Rectal smooth muscle tissue (tissue), 1 donor: ENCODE measurements around the gene GTF2A1L.
"Not testable (repeated sequence)": the region's sequence is repeated elsewhere in the genome, so short reads cannot be mapped to it uniquely, and the experiment has no call there.

Source experiments
- H3K27ac ChIP-seq: one replicate; pipeline ENCODE4 v1.7.0; 2013; ENCODE audit warnings: low read depth, low read length, inconsistent platforms
- H3K27me3 ChIP-seq: one replicate; pipeline ENCODE4 v1.7.0; 2013; ENCODE audit warnings: low read length; ENCODE audit not compliant: control insufficient read depth, insufficient read depth
- H3K36me3 ChIP-seq: one replicate; pipeline ENCODE4 v1.7.0; 2013; ENCODE audit warnings: low read length; ENCODE audit not compliant: control insufficient read depth, insufficient read depth
- H3K4me1 ChIP-seq: one replicate; pipeline ENCODE4 v1.7.0; 2013; ENCODE audit warnings: low read length; ENCODE audit not compliant: control insufficient read depth, insufficient read depth
- H3K4me3 ChIP-seq: one replicate; pipeline ENCODE4 v1.7.0; 2013; ENCODE audit warnings: low read length
- H3K9ac ChIP-seq: one replicate; pipeline ENCODE4 v1.7.0; 2013; ENCODE audit warnings: low read length

The GTF2A1L gene

DNA sequence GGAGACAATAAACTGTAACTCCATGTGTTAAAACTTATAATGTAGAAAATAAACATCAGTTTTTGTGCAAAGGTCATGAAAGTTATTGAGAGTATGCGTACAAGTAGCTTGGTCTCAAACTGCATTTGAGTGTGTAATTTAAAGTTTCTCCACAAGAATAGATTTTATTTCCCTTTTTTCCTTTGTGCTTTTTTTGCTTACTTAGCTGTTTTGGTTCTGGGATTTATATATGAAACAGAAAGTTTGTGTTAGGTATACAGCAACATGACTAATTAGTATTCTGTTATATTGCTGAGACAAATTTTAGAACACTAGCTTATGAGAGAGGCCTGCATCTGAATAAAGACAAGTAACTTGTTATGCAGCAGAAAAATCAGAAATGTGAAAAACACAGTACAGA, 67.5 kb downstream of the GTF2A1L start:
- Histone ChIP-seq H3K9ac (no peak overlapping the region), H3K4me1 (no peaks in the 10 kb centered on the region), H3K27ac (no peak overlapping the region), H3K36me3 (no peaks in the 10 kb centered on the region), H3K27me3 (no peaks in the 10 kb centered on the region), H3K4me3 (no peak overlapping the region)

DNA sequence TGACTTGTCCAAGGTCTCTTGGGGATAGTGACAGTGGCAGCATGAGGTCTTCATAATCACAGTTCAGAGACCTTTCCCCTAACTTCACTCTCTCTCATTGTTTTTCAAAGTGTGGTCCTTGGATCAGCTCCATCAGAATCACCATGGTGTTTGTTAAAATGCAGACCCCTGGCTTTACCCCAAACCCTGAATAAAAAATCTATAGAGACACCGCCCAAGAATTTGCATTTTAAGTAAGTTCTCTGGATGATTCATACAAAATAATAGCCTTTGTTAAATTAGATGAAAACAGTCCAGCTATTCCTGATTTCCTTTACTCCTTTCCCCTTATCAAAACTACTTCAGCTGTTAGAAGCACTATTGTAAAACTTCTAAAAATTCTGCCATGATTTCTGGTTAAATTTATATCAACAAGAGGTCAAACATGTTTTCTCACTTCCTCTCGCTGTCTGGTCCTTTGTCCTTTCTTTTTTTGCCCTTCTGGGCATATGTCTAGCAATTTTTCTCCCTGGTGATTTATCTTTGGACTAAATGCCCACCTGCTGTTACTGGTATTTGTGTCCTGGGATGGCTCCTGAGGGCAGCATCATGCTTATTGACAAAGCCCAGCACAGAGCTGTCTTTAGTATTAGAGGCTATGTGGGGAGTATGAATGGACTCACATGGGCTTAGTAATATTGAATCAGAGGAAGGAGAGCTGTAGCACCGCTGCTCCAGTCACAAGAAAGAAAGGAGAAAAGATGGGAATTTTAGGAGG, 74.5 kb downstream of the GTF2A1L start:
- Histone ChIP-seq H3K4me3 (no peak overlapping the region), H3K4me1 (no peaks in the 10 kb centered on the region), H3K36me3 (no peaks in the 10 kb centered on the region), H3K9ac (no peak overlapping the region), H3K27ac (no peak overlapping the region), H3K27me3 (no peaks in the 10 kb centered on the region)

DNA sequence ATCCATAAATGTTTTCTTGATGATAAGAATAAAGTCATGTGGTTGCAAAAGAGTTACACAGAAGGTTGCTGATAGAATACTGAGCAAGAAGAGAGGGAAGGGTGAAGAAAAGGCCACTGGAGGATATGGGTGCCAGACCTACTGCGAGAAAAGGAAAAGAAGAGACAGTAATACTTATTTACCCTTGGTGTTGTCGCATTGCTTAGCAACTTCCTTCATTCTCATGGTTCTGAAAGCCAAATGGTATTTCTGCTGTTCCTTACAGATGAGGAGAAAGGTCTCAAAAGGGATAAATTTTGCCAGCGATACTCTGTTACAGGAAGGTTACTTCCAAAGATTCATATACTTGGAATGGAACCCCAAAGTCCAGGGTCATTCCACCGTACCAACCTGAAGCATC, 75.4 kb downstream of the GTF2A1L start:
- Histone ChIP-seq H3K36me3 (no peaks in the 10 kb centered on the region), H3K27ac (no peak overlapping the region), H3K4me3 (no peak overlapping the region), H3K4me1 (no peaks in the 10 kb centered on the region), H3K9ac (no peak overlapping the region), H3K27me3 (no peaks in the 10 kb centered on the region)

DNA sequence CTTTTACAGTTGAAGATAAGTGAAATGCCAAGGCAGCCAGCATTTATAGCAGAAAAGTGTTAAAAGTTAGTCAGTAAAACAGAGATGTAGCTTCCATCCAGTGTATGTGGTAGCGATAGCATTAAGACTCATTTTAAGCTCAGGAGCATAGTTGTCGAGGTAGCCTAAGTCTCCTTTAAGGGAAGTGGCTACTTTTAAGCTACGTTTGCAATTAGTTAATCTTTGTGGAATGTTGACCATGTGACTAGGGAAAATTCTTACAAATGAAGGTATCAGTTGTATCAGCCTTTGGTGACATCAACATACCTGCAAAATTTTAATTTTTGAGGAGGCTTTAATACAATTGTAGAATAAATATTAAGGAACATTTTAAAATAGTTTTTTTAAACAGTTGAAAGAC, 76.0 kb downstream of the GTF2A1L start:
- Histone ChIP-seq H3K4me3 (no peak overlapping the region), H3K27ac (no peak overlapping the region), H3K27me3 (no peaks in the 10 kb centered on the region), H3K36me3 (no peaks in the 10 kb centered on the region), H3K9ac (no peak overlapping the region), H3K4me1 (no peaks in the 10 kb centered on the region)

DNA sequence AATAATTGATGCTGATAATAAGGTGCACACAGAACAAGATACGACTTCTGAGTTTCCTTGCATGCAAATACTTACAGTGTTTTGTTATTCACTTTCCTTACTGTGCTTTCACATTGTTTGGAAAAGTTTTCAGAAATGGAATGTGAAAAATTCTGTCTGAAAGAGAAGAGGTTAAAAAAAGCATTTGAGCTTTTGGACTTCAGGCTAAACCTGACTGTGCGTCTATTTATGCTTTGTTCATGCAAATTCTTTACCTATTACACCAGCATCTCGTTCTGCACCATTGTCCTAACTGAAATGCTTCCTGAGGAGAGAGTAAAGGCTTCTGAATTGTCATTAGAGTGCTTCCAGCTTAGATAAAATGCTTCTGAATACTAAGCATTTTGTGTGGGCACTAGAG, 76.5 kb downstream of the GTF2A1L start:
- Histone ChIP-seq H3K4me3 (no peak overlapping the region), H3K27me3 (no peaks in the 10 kb centered on the region), H3K36me3 (no peaks in the 10 kb centered on the region), H3K27ac (no peak overlapping the region), H3K9ac (no peak overlapping the region), H3K4me1 (no peaks in the 10 kb centered on the region)

DNA sequence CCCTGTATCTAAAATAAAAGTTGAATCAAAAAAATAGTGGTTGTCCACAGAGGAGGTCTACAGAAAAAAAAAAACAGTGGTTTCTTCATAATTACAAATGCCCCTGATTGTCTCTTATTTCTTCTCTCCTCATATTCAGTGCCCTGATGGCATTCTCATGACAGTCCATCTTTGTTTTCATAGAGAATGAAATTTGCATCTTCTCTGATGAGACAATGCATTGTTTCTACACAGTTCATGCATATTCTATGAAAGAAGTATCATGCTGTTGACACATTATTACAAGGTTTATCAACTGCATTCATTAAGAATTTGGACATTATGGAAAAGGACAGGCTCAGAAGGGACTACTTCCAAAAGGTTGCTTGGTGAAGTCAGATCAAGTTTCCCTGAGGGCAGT, 78.3 kb downstream of the GTF2A1L start:
- no peak overlapping the region for H3K4me3 ChIP-seq
- no peaks in the 10 kb centered on the region for H3K36me3 ChIP-seq
- H3K27ac ChIP-seq, result no peak overlapping the region
- H3K27me3 ChIP-seq, result no peaks in the 10 kb centered on the region
- H3K4me1 ChIP-seq, result no peaks in the 10 kb centered on the region
- no peak overlapping the region for H3K9ac ChIP-seq

DNA sequence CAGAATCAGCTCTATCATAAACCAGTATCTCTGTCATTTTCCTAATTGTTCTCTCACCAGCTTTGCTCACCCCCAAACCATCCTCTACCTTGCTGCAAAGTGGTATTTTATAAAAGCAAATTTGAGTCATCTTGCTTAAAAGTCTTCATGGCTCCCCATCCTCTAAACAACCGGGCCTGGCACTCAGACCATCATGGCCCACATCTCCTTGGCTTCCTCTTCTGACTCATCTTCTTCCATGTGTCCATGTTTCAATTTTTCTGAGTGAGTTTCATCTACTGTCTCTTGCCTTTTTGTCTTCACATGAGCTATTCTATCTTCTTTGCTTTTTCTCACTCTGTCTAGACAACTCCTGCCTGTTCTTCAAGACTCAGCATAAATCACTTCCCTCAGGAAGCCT, 79.2 kb downstream of the GTF2A1L start:
- H3K36me3 ChIP-seq, result no peaks in the 10 kb centered on the region
- no peak overlapping the region for H3K9ac ChIP-seq
- no peak overlapping the region for H3K4me3 ChIP-seq
- H3K27ac ChIP-seq, result no peak overlapping the region
- H3K27me3 ChIP-seq, result no peaks in the 10 kb centered on the region
- H3K4me1 ChIP-seq, result no peaks in the 10 kb centered on the region

DNA sequence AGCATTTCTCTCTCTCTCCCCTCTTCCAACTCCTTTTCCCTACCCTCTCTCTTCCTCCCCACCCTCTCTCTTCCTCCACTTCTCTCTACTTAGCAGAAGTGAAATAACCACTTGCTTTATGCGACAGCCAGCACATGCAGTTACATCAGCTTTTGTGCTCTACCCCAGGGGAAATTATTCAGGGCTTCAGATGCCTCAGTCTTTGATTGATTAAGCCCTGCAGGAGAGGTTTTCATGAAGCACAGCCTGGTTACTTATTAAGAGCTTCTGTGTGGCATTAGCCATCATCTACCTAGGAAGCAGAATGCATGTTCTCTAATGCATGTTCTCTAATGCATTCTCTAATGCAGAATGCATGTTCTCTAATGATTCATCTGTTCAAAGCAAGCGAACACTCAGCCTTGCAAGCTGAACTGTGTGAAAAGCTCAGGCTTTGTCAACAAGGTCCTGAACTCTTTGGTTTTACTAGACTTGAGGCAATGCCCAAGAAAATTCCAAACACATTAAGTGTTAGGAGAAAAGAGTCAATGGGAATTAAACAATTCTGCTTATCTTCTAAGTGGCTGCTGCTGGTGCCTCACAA, 81.8 kb downstream of the GTF2A1L start:
- no peak overlapping the region for H3K9ac ChIP-seq
- no peak overlapping the region for H3K4me3 ChIP-seq
- no peaks in the 10 kb centered on the region for H3K4me1 ChIP-seq
- H3K27ac ChIP-seq, result no peak overlapping the region
- no peaks in the 10 kb centered on the region for H3K36me3 ChIP-seq
- no peaks in the 10 kb centered on the region for H3K27me3 ChIP-seq

DNA sequence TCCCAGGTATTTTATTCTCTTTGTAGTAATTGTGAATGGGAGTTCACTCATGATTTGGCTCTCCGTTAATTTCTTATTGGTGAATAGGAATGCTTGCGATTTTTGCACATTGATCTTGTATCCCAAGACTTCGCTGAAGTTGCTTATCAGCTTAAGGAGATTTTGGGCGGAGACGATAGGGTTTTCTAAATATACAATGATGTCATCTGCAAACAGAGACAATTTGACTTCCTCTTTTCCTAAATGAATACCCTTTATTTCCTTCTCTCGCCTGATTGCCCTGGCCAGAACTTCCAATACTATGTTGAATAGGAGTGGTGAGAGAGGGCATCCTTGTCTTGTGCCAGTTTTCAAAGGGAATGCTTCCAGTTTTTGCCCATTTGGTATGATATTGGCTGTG, 86.0 kb downstream of the GTF2A1L start:
- H3K9ac ChIP-seq, H3K27ac ChIP-seq, H3K4me3 ChIP-seq, H3K36me3 ChIP-seq, H3K27me3 ChIP-seq, H3K4me1 ChIP-seq: not testable (repeated sequence)

DNA sequence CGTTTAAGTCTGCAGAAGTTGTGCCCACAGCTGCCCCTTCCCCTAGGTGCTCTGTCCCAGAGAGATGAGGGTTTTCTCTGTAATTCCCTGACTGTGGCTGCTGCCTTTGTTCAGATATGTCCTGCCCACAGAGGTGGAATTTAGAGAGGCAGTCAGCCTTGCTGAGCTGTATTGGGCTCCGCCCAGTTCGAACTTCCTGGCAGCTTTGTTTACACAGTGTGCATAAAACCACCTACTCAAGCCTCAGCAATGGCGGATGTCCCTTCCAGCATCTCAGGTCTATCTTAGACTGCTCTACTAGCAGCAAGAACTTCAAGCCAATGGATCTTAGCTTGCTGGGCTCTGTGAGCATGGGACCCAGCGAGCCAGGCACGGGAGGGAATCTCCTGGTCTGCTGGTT, 89.8 kb downstream of the GTF2A1L start:
- Histone ChIP-seq H3K4me3 (no peak overlapping the region), H3K27ac (no peak overlapping the region), H3K36me3 (no peaks in the 10 kb centered on the region), H3K4me1 (no peaks in the 10 kb centered on the region), H3K9ac (no peak overlapping the region), H3K27me3 (no peaks in the 10 kb centered on the region)

DNA sequence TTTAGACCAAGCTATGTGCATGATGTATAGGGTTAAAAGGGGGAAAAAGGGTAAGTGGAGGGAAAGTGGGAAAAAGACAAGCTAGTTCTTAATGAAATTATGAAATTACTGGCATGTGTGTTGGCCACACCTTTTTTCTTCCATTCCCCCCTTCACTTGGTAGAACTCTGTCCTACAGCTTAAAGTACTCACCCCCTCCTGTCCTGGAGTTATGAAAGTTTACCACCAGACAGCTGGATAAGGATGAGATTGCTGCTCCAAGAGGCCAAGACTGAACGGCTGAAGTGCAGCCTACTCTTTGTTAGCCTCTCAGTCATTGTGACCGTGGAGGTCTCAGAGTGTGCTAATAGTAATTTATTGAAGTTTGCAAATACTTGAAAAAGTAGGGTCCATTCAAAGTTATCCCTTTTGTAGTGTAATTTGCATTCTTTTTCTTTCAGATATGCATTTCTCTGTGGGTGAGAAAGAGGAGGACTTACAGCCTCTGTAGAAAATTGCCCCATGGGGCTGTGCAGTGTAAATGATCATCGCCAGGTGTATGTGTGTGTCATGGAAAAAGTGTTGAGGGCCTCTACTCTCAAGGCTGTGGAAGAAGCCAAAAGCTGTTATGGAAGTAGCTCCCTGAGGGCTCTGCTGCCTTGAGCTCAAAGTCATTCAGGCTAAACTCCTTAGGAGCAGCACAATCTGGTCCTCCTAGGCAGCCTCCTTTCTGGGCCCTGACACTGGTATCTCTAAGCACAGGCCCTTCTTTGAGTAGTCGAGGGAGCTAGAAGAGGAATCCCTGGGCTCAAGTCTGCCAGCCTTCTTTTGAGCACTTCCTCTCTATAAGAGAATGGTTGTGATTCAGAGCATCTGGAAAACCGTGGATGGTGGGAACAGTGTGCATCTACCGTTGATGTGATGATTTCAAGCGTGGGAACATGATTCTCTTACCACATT, 91.7 kb downstream of the GTF2A1L start:
- Histone ChIP-seq H3K36me3 (no peaks in the 10 kb centered on the region), H3K4me1 (peaks cover 9% of the 10 kb centered on the region), H3K4me3 (no peak overlapping the region), H3K27me3 (no peaks in the 10 kb centered on the region), H3K27ac (no peak overlapping the region), H3K9ac (no peak overlapping the region)

DNA sequence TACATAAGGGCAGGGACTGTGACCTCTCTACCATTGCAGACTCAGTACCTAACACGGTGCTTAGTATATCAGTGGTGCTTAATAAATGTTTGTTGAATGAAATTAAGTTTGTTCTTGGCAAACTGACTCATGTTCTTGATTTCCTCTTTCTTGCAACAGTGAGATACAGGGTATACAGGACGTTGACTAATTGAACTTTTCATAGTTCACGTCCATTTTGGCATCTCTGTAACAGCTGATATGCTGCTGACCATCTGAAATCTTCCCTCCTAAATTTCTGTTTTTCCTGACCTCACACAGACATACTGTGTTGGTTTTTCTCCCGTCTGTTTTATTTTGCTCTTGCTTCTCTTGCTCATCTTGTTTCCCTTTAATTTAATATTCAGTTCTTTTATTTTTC, 93.7 kb downstream of the GTF2A1L start:
- Histone ChIP-seq H3K4me3 (no peak overlapping the region), H3K27ac (no peak overlapping the region), H3K27me3 (no peaks in the 10 kb centered on the region), H3K36me3 (no peaks in the 10 kb centered on the region), H3K4me1 (peaks cover 16% of the 10 kb centered on the region), H3K9ac (no peak overlapping the region)
